ENCODE measurements around the gene LHFPL5. TPM values are rescaled to one million over a fixed set of nuclear protein-coding genes. Genes with fewer than 3 reads are reported as not detected.

The LHFPL5 gene
- polyA plus RNA-seq (2013, experiment 1 of 2; ENCODE audit: insufficient read length): not detected
- not detected for polyA plus RNA-seq (2013, experiment 2 of 2; ENCODE audit: insufficient read length)

GRCh38 chr6:35804996-35805736 is at the start of gene LHFPL5:
LHFPL5 (plus strand) TSS chr6:35805352; CDS start chr6:35805671, 319 bp downstream.
- peak; percentile 17 for DNase-seq

- peak; percentile 17 for DNase-seq
Measured at GRCh38 chr6:35757456-35758123, 47.6 kb upstream of the LHFPL5 start.

GRCh38 chr6:35759426-35759825 is 45.7 kb upstream of the LHFPL5 start:
- DNase-seq: no peak

- DNase-seq: no peak
Measured at GRCh38 chr6:35765739-35766138, 39.4 kb upstream of the LHFPL5 start.

GRCh38 chr6:35769211-35769610 is 35.9 kb upstream of the LHFPL5 start:
- no peak for DNase-seq

GRCh38 chr6:35771343-35771627 is 33.9 kb upstream of the LHFPL5 start:
- DNase-seq: no peak

GRCh38 chr6:35774116-35774794 is 30.9 kb upstream of the LHFPL5 start:
- no peak for DNase-seq

GRCh38 chr6:35775031-35775430 is 30.1 kb upstream of the LHFPL5 start:
- DNase-seq: no peak

GRCh38 chr6:35776364-35777215 is 28.6 kb upstream of the LHFPL5 start, which contains the start of gene CLPSL2:
CLPSL2 (plus strand) TSS chr6:35776598; CDS start chr6:35776619, 21 bp downstream.
- DNase-seq: no peak

- DNase-seq: no peak
Measured at GRCh38 chr6:35777356-35778102, 27.6 kb upstream of the LHFPL5 start.

GRCh38 chr6:35778437-35778836 is 26.7 kb upstream of the LHFPL5 start:
- DNase-seq: no peak

- no peak for DNase-seq
Measured at GRCh38 chr6:35780719-35781118, 24.4 kb upstream of the LHFPL5 start, which contains the start of gene CLPSL1. CLPSL1 (plus strand) TSS chr6:35781019; CDS start chr6:35781111, 92 bp downstream.

- no peak for DNase-seq
Measured at GRCh38 chr6:35781290-35781689, 23.9 kb upstream of the LHFPL5 start.

- no peak for DNase-seq
Measured at GRCh38 chr6:35782424-35782823, 22.7 kb upstream of the LHFPL5 start.

GRCh38 chr6:35784200-35784599 is 21.0 kb upstream of the LHFPL5 start:
- no peak for DNase-seq

- DNase-seq: no peak
Measured at GRCh38 chr6:35786272-35786671, 18.9 kb upstream of the LHFPL5 start.

GRCh38 chr6:35786810-35787209 is 18.3 kb upstream of the LHFPL5 start:
- no peak for DNase-seq

- no peak for DNase-seq
Measured at GRCh38 chr6:35787266-35788218, 17.6 kb upstream of the LHFPL5 start.

- DNase-seq: no peak
Measured at GRCh38 chr6:35788423-35788982, 16.6 kb upstream of the LHFPL5 start.

- no peak for DNase-seq
Measured at GRCh38 chr6:35790683-35791082, 14.5 kb upstream of the LHFPL5 start.
